Peyer's patch (tissue), 4 donors: ENCODE results near the gene DOC2A.

Source experiments
- CTCF ChIP-seq, 6 experiments: fragments of 450-650 bp in 4 of 6; fragments of 200-600 bp in 2 of 6; sonication (generic) in 1 of 6; IDR thresholded peaks; one replicate each; pipeline ENCODE4 v1.5.1; 2017 to 2019; ENCODE audit warnings: antibody characterized with exemption in 6 of 6, mild to moderate bottlenecking in 3 of 6, moderate library complexity in 1 of 6
- POLR2A ChIP-seq, 2 donors: fragments of 450-650 bp; IDR thresholded peaks; one replicate each; pipeline ENCODE4 v1.5.1; 2017; ENCODE audit warnings: antibody characterized with exemption in 2 of 2, mild to moderate bottlenecking in 2 of 2, moderate library complexity in 2 of 2

- TF ChIP-seq POLR2A (IDR thresholded peaks at IDR 0.05) = no peak
- TF ChIP-seq CTCF (IDR thresholded peaks at IDR 0.05) = no peak
These were observed 11.2 kb downstream of the DOC2A start for GRCh38 chr16:29999605-30000004.
